ENCODE data around the gene FANCM. TPM values are rescaled to one million over a fixed set of nuclear protein-coding genes. Genes with fewer than 3 reads are reported as not detected.

The FANCM gene
- polyA plus RNA-seq, 2 donors: 1.7 to 5.5 TPM

DNA sequence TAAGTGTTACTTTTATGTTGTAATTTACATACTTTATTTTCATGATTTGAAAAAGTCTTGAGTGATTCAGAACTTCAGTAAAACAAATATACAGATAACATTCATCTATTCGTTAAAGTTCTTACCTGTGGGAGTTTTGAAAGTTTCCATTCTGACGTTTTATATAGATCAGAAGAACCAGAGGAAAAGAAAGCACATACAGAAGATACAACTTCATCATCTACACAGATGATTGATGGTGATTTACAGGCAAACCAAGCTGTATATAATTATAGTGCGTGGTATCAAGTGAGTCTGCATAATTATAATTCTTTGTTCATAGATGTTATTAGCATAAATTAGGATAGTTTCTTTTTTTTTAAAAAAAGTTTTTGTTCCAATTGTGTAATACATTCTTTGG lies 21.4 kb upstream of the FANCM start:
- no peaks in the 10 kb centered on the region for H3K27me3 ChIP-seq (ENCODE audit: control insufficient read depth in 1 of 2, insufficient read depth in 2 of 2, low read length in 2 of 2)
- WGBS, 2 donors: 62 to 69% methylated on average over 3 of the region's 3 CpGs
- H3K36me3 ChIP-seq (ENCODE audit: control insufficient read depth in 2 of 2, insufficient read depth in 2 of 2, low read length in 1 of 2): peaks cover 4 to 5% of the 10 kb centered on the region in 2 donors
- H3K27ac ChIP-seq (ENCODE audit: low read depth in 2 of 2, low read length in 1 of 2): no peak overlapping the region
- H3K4me3 ChIP-seq (ENCODE audit: low read depth in 1 of 2, low read length in 2 of 2): no peak overlapping the region
- H3K4me1 ChIP-seq (ENCODE audit: control insufficient read depth in 2 of 2, insufficient read depth in 2 of 2, low read length in 1 of 2): no peaks in the 10 kb centered on the region
- H3K9me3 ChIP-seq (ENCODE audit: control insufficient read depth in 2 of 2, insufficient read depth in 1 of 2, low read depth in 1 of 2, low read length in 1 of 2): no peaks in the 10 kb centered on the region

- WGBS, 2 donors: 89 to 92% methylated on average over 6 of the region's 6 CpGs
- Histone ChIP-seq H3K4me3 (ENCODE audit: low read depth in 1 of 2, low read length in 2 of 2) (no peak overlapping the region), H3K36me3 (ENCODE audit: control insufficient read depth in 2 of 2, insufficient read depth in 2 of 2, low read length in 1 of 2) (peaks cover 3 to 9% of the 10 kb centered on the region in 2 donors), H3K27me3 (ENCODE audit: control insufficient read depth in 1 of 2, insufficient read depth in 2 of 2, low read length in 2 of 2) (no peaks in the 10 kb centered on the region), H3K9me3 (ENCODE audit: control insufficient read depth in 2 of 2, insufficient read depth in 1 of 2, low read depth in 1 of 2, low read length in 1 of 2) (no peaks in the 10 kb centered on the region), H3K4me1 (ENCODE audit: control insufficient read depth in 2 of 2, insufficient read depth in 2 of 2, low read length in 1 of 2) (no peaks in the 10 kb centered on the region), H3K27ac (ENCODE audit: low read depth in 2 of 2, low read length in 1 of 2) (no peak overlapping the region)
Measured at GRCh38 chr14:45118594-45118993, 17.1 kb upstream of the FANCM start.

GRCh38 chr14:45120096-45120495 lies 15.6 kb upstream of the FANCM start:
- WGBS, 2 donors: 48 to 67% methylated on average over 1 of the region's 1 CpG
- no peaks in the 10 kb centered on the region for H3K9me3 ChIP-seq (ENCODE audit: control insufficient read depth in 2 of 2, insufficient read depth in 1 of 2, low read depth in 1 of 2, low read length in 1 of 2)
- H3K4me1 ChIP-seq (ENCODE audit: control insufficient read depth in 2 of 2, insufficient read depth in 2 of 2, low read length in 1 of 2): no peaks in the 10 kb centered on the region
- H3K36me3 ChIP-seq (ENCODE audit: control insufficient read depth in 2 of 2, insufficient read depth in 2 of 2, low read length in 1 of 2): peaks cover 2 to 9% of the 10 kb centered on the region in 2 donors
- no peaks in the 10 kb centered on the region for H3K27me3 ChIP-seq (ENCODE audit: control insufficient read depth in 1 of 2, insufficient read depth in 2 of 2, low read length in 2 of 2)
- no peak overlapping the region for H3K4me3 ChIP-seq (ENCODE audit: low read depth in 1 of 2, low read length in 2 of 2)
- no peak overlapping the region for H3K27ac ChIP-seq (ENCODE audit: low read depth in 2 of 2, low read length in 1 of 2)

GRCh38 chr14:45123271-45123670 lies 12.5 kb upstream of the FANCM start:
- Histone ChIP-seq H3K27ac (ENCODE audit: low read depth in 2 of 2, low read length in 1 of 2) (no peak overlapping the region), H3K4me3 (ENCODE audit: low read depth in 1 of 2, low read length in 2 of 2) (no peak overlapping the region), H3K9me3 (ENCODE audit: control insufficient read depth in 2 of 2, insufficient read depth in 1 of 2, low read depth in 1 of 2, low read length in 1 of 2) (no peaks in the 10 kb centered on the region), H3K27me3 (ENCODE audit: control insufficient read depth in 1 of 2, insufficient read depth in 2 of 2, low read length in 2 of 2) (no peaks in the 10 kb centered on the region), H3K4me1 (ENCODE audit: control insufficient read depth in 2 of 2, insufficient read depth in 2 of 2, low read length in 1 of 2) (no peaks in the 10 kb centered on the region), H3K36me3 (ENCODE audit: control insufficient read depth in 2 of 2, insufficient read depth in 2 of 2, low read length in 1 of 2) (peaks cover 4 to 6% of the 10 kb centered on the region in 2 donors)
- WGBS, 2 donors: 96 to 97% methylated on average over 3 of the region's 3 CpGs

- no peaks in the 10 kb centered on the region for H3K9me3 ChIP-seq (ENCODE audit: control insufficient read depth in 2 of 2, insufficient read depth in 1 of 2, low read depth in 1 of 2, low read length in 1 of 2)
- no peaks in the 10 kb centered on the region for H3K27me3 ChIP-seq (ENCODE audit: control insufficient read depth in 1 of 2, insufficient read depth in 2 of 2, low read length in 2 of 2)
- no peak overlapping the region for H3K27ac ChIP-seq (ENCODE audit: low read depth in 2 of 2, low read length in 1 of 2)
- WGBS, 2 donors: 98% methylated on average over 2 of the region's 2 CpGs
- peaks cover 2 to 6% of the 10 kb centered on the region in 2 donors for H3K36me3 ChIP-seq (ENCODE audit: control insufficient read depth in 2 of 2, insufficient read depth in 2 of 2, low read length in 1 of 2)
- no peak overlapping the region for H3K4me3 ChIP-seq (ENCODE audit: low read depth in 1 of 2, low read length in 2 of 2)
- no peaks in the 10 kb centered on the region for H3K4me1 ChIP-seq (ENCODE audit: control insufficient read depth in 2 of 2, insufficient read depth in 2 of 2, low read length in 1 of 2)
Measured at GRCh38 chr14:45125754-45126153, 10.0 kb upstream of the FANCM start.

GRCh38 chr14:45128963-45129629 lies 6.6 kb upstream of the FANCM start:
- Histone ChIP-seq H3K27me3 (ENCODE audit: control insufficient read depth in 1 of 2, insufficient read depth in 2 of 2, low read length in 2 of 2) (no peaks in the 10 kb centered on the region), H3K36me3 (ENCODE audit: control insufficient read depth in 2 of 2, insufficient read depth in 2 of 2, low read length in 1 of 2) (peaks cover 0 to 2% of the 10 kb centered on the region in 2 donors), H3K4me3 (ENCODE audit: low read depth in 1 of 2, low read length in 2 of 2) (no peak overlapping the region), H3K27ac (ENCODE audit: low read depth in 2 of 2, low read length in 1 of 2) (no peak overlapping the region), H3K9me3 (ENCODE audit: control insufficient read depth in 2 of 2, insufficient read depth in 1 of 2, low read depth in 1 of 2, low read length in 1 of 2) (no peaks in the 10 kb centered on the region), H3K4me1 (ENCODE audit: control insufficient read depth in 2 of 2, insufficient read depth in 2 of 2, low read length in 1 of 2) (no peaks in the 10 kb centered on the region)
- 55 to 98% methylated on average over 1 of the region's 1 CpG for WGBS, 2 donors

DNA sequence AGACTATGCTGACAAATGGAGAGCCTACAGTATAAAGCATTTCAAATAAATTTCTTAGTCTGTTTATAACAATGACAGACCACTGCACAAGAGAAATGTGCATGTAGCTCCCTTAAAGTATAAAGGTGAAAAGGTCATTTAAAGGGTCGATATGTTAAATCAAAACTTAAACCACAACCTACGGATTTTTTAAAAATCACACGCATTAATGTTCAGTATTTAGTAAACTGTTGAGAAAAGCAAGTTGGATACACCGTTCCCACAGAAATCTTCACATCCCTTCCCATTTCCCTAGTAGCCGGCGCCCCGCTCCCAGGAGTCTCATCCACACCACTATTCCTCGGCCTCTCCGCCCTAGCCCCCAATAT lies 2.1 kb upstream of the FANCM start:
- Histone ChIP-seq H3K36me3 (ENCODE audit: control insufficient read depth in 2 of 2, insufficient read depth in 2 of 2, low read length in 1 of 2) (no peaks in the 10 kb centered on the region), H3K27me3 (ENCODE audit: control insufficient read depth in 1 of 2, insufficient read depth in 2 of 2, low read length in 2 of 2) (no peaks in the 10 kb centered on the region), H3K27ac (ENCODE audit: low read depth in 2 of 2, low read length in 1 of 2) (peak overlapping the region; percentile 86 to 91), H3K4me3 (ENCODE audit: low read depth in 1 of 2, low read length in 2 of 2) (peak overlapping the region; percentile 69 to 73), H3K4me1 (ENCODE audit: control insufficient read depth in 2 of 2, insufficient read depth in 2 of 2, low read length in 1 of 2) (no peaks in the 10 kb centered on the region), H3K9me3 (ENCODE audit: control insufficient read depth in 2 of 2, insufficient read depth in 1 of 2, low read depth in 1 of 2, low read length in 1 of 2) (no peaks in the 10 kb centered on the region)
- 0 to 1% methylated on average over 9 of the region's 9 CpGs for WGBS, 2 donors

GRCh38 chr14:45134051-45134958 lies 1.4 kb upstream of the FANCM start, which contains the start of gene FKBP3:
FKBP3 (minus strand) TSS chr14:45134481; CDS start chr14:45134456, 25 bp downstream.
- 0% methylated on average over 53 of the region's 53 CpGs for WGBS, 2 donors

GRCh38 chr14:45135156-45135555 lies 574 bp upstream of the FANCM start:
- whole genome bisulfite sequencing, 2 donors: 0% methylated on average over 7 of the region's 7 CpGs
- H3K27me3 ChIP-seq (ENCODE audit: control insufficient read depth in 1 of 2, insufficient read depth in 2 of 2, low read length in 2 of 2): no peaks in the 10 kb centered on the region
- peak overlapping the region in 1 of 2 donors; percentile 69 for H3K4me3 ChIP-seq (ENCODE audit: low read depth in 1 of 2, low read length in 2 of 2)
- H3K36me3 ChIP-seq (ENCODE audit: control insufficient read depth in 2 of 2, insufficient read depth in 2 of 2, low read length in 1 of 2): no peaks in the 10 kb centered on the region
- H3K27ac ChIP-seq (ENCODE audit: low read depth in 2 of 2, low read length in 1 of 2): peak overlapping the region in 1 of 2 donors; percentile 80
- H3K4me1 ChIP-seq (ENCODE audit: control insufficient read depth in 2 of 2, insufficient read depth in 2 of 2, low read length in 1 of 2): no peaks in the 10 kb centered on the region
- no peaks in the 10 kb centered on the region for H3K9me3 ChIP-seq (ENCODE audit: control insufficient read depth in 2 of 2, insufficient read depth in 1 of 2, low read depth in 1 of 2, low read length in 1 of 2)

More at GRCh38 chr14:45134051-45134958, 1.4 kb upstream of the FANCM start, which contains the start of gene FKBP3:
- H3K4me3 ChIP-seq (ENCODE audit: low read depth in 1 of 2, low read length in 2 of 2): peak within 1 kb of the TSS; percentile 69 to 73
- H3K27me3 ChIP-seq (ENCODE audit: control insufficient read depth in 1 of 2, insufficient read depth in 2 of 2, low read length in 2 of 2): no peaks in the 10 kb centered on the region
- H3K36me3 ChIP-seq (ENCODE audit: control insufficient read depth in 2 of 2, insufficient read depth in 2 of 2, low read length in 1 of 2): no peaks in the 10 kb centered on the region
- H3K9me3 ChIP-seq (ENCODE audit: control insufficient read depth in 2 of 2, insufficient read depth in 1 of 2, low read depth in 1 of 2, low read length in 1 of 2): no peaks in the 10 kb centered on the region
- no peaks in the 10 kb centered on the region for H3K4me1 ChIP-seq (ENCODE audit: control insufficient read depth in 2 of 2, insufficient read depth in 2 of 2, low read length in 1 of 2)
- peak within 1 kb of the TSS; percentile 86 to 91 for H3K27ac ChIP-seq (ENCODE audit: low read depth in 2 of 2, low read length in 1 of 2)
